Measurements from ENCODE around the gene HDAC2.

Gene HDAC2

GRCh38 chr6:113999284-113999683, 28.3 kb upstream of the HDAC2 start:
- no peaks in the 10 kb centered on the region for H3K9me2 ChIP-seq (replicated peaks; ENCODE audit: insufficient read depth, low read length)
- TF ChIP-seq, protein P1, sequence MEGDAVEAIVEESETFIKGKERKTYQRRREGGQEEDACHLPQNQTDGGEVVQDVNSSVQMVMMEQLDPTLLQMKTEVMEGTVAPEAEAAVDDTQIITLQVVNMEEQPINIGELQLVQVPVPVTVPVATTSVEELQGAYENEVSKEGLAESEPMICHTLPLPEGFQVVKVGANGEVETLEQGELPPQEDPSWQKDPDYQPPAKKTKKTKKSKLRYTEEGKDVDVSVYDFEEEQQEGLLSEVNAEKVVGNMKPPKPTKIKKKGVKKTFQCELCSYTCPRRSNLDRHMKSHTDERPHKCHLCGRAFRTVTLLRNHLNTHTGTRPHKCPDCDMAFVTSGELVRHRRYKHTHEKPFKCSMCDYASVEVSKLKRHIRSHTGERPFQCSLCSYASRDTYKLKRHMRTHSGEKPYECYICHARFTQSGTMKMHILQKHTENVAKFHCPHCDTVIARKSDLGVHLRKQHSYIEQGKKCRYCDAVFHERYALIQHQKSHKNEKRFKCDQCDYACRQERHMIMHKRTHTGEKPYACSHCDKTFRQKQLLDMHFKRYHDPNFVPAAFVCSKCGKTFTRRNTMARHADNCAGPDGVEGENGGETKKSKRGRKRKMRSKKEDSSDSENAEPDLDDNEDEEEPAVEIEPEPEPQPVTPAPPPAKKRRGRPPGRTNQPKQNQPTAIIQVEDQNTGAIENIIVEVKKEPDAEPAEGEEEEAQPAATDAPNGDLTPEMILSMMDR (IDR thresholded peaks at IDR 0.05; ENCODE audit: low read length): no peak
- TF ChIP-seq EZH2 (optimal IDR thresholded peaks at IDR 0.05; ENCODE audit: low read depth, low read length) (no peak), EZH2phosphoT487 (IDR thresholded peaks at IDR 0.05; ENCODE audit: low read length) (no peak)
- H3K9ac ChIP-seq (ENCODE audit: low read length): no peak overlapping the region
- H3K4me3 ChIP-seq (ENCODE audit: low read length): no peak overlapping the region
- no peak for DNase-seq
- no peaks in the 10 kb centered on the region for H3K27me3 ChIP-seq (replicated peaks; ENCODE audit: insufficient read depth, low read length)
- no peak overlapping the region for H3K27ac ChIP-seq (ENCODE audit: low read length)
- H3F3A ChIP-seq (ENCODE audit: insufficient read depth, low read length): no peaks in the 10 kb centered on the region
- no peaks in the 10 kb centered on the region for H3K4me1 ChIP-seq (ENCODE audit: low read length)
- no peak overlapping the region for H2AFZ ChIP-seq (ENCODE audit: low read length)
- no peak overlapping the region for H3K4me2 ChIP-seq (ENCODE audit: low read depth, low read length)
- no peaks in the 10 kb centered on the region for H3K79me2 ChIP-seq (ENCODE audit: low read length)
- H3K9me3 ChIP-seq (replicated peaks; ENCODE audit: insufficient read depth, low read length): no peaks in the 10 kb centered on the region
- no peaks in the 10 kb centered on the region for H4K20me1 ChIP-seq (ENCODE audit: insufficient read depth, low read length)
- no peaks in the 10 kb centered on the region for H3K36me3 ChIP-seq (replicated peaks; ENCODE audit: insufficient read depth, low read length)

GRCh38 chr6:113998811-113999210, 27.9 kb upstream of the HDAC2 start:
- Histone ChIP-seq H3K9me3 (replicated peaks; ENCODE audit: insufficient read depth, low read length) (no peaks in the 10 kb centered on the region), H3K4me3 (ENCODE audit: low read length) (no peak overlapping the region), H3K79me2 (ENCODE audit: low read length) (no peaks in the 10 kb centered on the region), H3K9ac (ENCODE audit: low read length) (no peak overlapping the region), H3K27me3 (replicated peaks; ENCODE audit: insufficient read depth, low read length) (no peaks in the 10 kb centered on the region), H3K4me1 (ENCODE audit: low read length) (no peaks in the 10 kb centered on the region), H2AFZ (ENCODE audit: low read length) (no peak overlapping the region), H3K9me2 (replicated peaks; ENCODE audit: insufficient read depth, low read length) (no peaks in the 10 kb centered on the region), H3K27ac (ENCODE audit: low read length) (no peak overlapping the region), H4K20me1 (ENCODE audit: insufficient read depth, low read length) (no peaks in the 10 kb centered on the region), H3K4me2 (ENCODE audit: low read depth, low read length) (no peak overlapping the region), H3K36me3 (replicated peaks; ENCODE audit: insufficient read depth, low read length) (no peaks in the 10 kb centered on the region), H3F3A (ENCODE audit: insufficient read depth, low read length) (no peaks in the 10 kb centered on the region)
- TF ChIP-seq EZH2 (optimal IDR thresholded peaks at IDR 0.05; ENCODE audit: low read depth, low read length) (no peak), EZH2phosphoT487 (IDR thresholded peaks at IDR 0.05; ENCODE audit: low read length) (no peak)
- TF ChIP-seq, protein P1 (IDR thresholded peaks at IDR 0.05; ENCODE audit: low read length): no peak
- DNase-seq: no peak

DNA sequence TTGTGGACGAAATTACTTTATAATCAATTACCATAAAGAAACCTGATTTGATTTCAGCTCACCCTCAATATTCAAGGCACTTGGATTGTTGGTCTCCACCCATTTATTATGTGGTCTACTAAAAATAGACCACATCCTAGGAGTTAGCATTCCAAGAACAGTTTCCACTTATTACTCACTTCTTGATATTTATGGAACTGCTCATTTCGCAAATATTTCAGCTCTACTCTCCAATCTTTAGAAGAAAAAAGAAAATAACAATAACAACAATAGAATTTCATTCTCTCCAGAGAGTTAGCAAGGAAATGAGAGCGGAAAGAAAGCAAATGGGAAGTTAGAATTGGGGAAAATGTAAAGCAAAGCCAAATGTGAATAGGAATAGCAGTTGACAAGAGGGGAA, 26.2 kb upstream of the HDAC2 start:
- no peaks in the 10 kb centered on the region for H3F3A ChIP-seq (ENCODE audit: insufficient read depth, low read length)
- no peaks in the 10 kb centered on the region for H3K27me3 ChIP-seq (replicated peaks; ENCODE audit: insufficient read depth, low read length)
- DNase-seq: no peak
- no peak overlapping the region for H2AFZ ChIP-seq (ENCODE audit: low read length)
- H3K9me3 ChIP-seq (replicated peaks; ENCODE audit: insufficient read depth, low read length): no peaks in the 10 kb centered on the region
- no peak overlapping the region for H3K9ac ChIP-seq (ENCODE audit: low read length)
- H3K4me3 ChIP-seq (ENCODE audit: low read length): no peak overlapping the region
- no peak overlapping the region for H3K4me2 ChIP-seq (ENCODE audit: low read depth, low read length)
- no peaks in the 10 kb centered on the region for H4K20me1 ChIP-seq (ENCODE audit: insufficient read depth, low read length)
- H3K79me2 ChIP-seq (ENCODE audit: low read length): no peaks in the 10 kb centered on the region
- no peaks in the 10 kb centered on the region for H3K36me3 ChIP-seq (replicated peaks; ENCODE audit: insufficient read depth, low read length)
- no peaks in the 10 kb centered on the region for H3K9me2 ChIP-seq (replicated peaks; ENCODE audit: insufficient read depth, low read length)
- H3K4me1 ChIP-seq (ENCODE audit: low read length): no peaks in the 10 kb centered on the region
- TF ChIP-seq, protein P1 (IDR thresholded peaks at IDR 0.05; ENCODE audit: low read length): no peak
- TF ChIP-seq EZH2 (optimal IDR thresholded peaks at IDR 0.05; ENCODE audit: low read depth, low read length): no peak
- TF ChIP-seq EZH2phosphoT487 (IDR thresholded peaks at IDR 0.05; ENCODE audit: low read length): no peak
- no peak overlapping the region for H3K27ac ChIP-seq (ENCODE audit: low read length)

Measured in MM.1S (cell line).